ENCODE data around the gene SLC16A11.

The SLC16A11 gene

GRCh38 chr17:7001318-7001961 lies 42.5 kb downstream of the SLC16A11 start:
- TF ChIP-seq ZFX (IDR thresholded peaks at IDR 0.05; ENCODE audit: borderline replicate concordance) (no peak), CTCF (IDR thresholded peaks at IDR 0.05) (peak; percentile 83)
- H3K27ac ChIP-seq = no peak overlapping the region

GRCh38 chr17:6998855-6999508 lies 44.9 kb downstream of the SLC16A11 start:
- TF ChIP-seq ZFX (IDR thresholded peaks at IDR 0.05; ENCODE audit: borderline replicate concordance) = no peak
- TF ChIP-seq CTCF (IDR thresholded peaks at IDR 0.05) = no peak
- no peak overlapping the region for H3K27ac ChIP-seq

DNA sequence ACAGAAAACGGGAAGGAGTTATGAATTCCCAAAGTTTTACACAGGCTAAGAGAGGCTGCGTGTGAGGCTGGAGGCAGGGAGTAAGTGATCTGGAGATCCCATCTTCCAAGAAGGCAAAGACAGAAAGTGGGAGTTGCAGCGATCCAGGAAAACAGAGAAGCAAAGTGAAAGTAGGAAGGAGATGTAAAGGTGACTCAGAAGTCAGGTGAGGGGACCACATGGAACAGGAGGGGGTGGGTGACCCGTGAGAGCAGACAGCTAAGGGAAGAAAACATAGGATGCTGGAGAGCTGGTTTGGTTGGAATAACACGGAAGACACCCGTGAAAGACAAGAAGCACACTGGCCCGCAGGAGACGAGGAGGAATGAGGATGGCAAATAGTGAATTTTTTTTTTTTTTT lies 46.7 kb downstream of the SLC16A11 start:
- TF ChIP-seq CTCF (IDR thresholded peaks at IDR 0.05) (no peak), ZFX (IDR thresholded peaks at IDR 0.05; ENCODE audit: borderline replicate concordance) (no peak)
- no peak overlapping the region for H3K27ac ChIP-seq

DNA sequence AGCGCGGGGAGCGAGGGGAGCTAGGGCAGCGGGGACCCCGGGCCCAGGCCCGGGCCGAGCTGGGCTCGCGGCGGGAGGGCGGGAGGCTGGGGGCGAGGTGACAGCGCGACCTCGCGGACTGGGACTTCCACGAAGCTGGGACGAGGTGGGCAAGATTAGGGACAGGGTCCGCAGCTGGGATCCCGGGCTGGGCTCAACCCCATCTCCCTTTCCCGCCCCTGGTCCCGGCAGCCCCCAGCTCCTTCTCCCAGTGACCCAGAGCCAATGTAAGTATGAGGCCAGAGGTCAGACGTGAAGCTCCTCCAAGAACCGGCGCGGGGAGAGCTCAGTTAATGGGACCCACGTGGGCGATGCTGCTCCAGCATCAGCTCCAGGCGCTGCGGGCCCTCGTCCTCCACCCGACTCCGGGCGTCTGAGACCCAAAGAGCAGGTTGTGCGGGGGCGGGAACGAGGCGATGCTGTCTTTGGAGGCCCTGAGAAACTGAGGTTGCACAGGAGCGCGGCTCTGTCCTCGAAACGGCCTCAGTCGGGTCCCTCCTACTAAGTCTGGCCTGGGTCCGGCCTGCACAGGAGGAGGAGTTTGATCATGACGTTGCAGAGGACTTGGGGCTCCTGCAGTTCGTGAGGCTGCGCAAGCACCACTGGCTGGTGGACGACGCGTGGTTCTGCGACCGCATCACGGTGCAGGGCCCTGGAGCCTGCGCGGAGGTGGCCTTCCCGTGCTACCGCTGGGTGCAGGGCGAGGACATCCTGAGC lies 47.5 kb downstream of the SLC16A11 start:
- TF ChIP-seq CTCF (IDR thresholded peaks at IDR 0.05) (no peak), ZFX (IDR thresholded peaks at IDR 0.05; ENCODE audit: borderline replicate concordance) (no peak)
- no peak overlapping the region for H3K27ac ChIP-seq

DNA sequence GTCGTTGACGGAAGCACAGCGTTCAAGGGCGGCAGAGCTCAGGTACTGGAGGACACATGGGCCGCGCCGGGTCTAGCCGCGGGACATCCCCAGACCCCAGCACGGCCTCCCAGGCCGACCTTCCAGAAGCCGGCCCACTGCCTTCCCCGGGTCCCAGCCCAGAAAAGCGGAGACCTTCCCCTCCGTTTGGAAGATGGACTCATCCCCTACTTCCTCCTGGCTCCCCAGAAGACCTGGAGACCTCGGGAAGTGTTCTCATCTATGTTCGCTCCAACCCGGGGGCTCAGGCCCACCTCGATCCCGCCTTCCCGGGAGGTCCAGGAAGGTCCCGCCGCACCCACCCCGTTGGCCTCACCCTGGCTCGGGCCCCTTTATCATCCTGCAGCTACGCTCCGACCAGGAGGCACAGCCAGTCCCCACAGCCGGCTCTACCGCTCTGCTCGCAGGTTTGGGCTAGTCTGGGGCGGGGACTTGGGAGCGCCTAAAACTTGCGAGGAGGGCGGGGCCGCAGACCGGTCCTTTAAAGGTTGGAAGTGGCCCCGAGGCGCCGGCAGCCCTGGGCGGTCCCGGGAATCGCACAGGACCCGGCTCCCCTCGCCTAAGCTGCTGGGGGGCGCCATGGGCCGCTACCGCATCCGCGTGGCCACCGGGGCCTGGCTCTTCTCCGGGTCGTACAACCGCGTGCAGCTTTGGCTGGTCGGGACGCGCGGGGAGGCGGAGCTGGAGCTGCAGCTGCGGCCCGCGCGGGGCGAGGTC lies 48.2 kb downstream of the SLC16A11 start, which contains the start of gene ALOX12:
ALOX12 (plus strand) TSS at position 550 of the 756 bp plus-strand sequence; CDS start at position 619, 69 bp downstream.
- H3K27ac ChIP-seq = no peak within 1 kb of the TSS
- TF ChIP-seq ZFX (IDR thresholded peaks at IDR 0.05; ENCODE audit: borderline replicate concordance) = no peak
- no peak for TF ChIP-seq CTCF (IDR thresholded peaks at IDR 0.05)

DNA sequence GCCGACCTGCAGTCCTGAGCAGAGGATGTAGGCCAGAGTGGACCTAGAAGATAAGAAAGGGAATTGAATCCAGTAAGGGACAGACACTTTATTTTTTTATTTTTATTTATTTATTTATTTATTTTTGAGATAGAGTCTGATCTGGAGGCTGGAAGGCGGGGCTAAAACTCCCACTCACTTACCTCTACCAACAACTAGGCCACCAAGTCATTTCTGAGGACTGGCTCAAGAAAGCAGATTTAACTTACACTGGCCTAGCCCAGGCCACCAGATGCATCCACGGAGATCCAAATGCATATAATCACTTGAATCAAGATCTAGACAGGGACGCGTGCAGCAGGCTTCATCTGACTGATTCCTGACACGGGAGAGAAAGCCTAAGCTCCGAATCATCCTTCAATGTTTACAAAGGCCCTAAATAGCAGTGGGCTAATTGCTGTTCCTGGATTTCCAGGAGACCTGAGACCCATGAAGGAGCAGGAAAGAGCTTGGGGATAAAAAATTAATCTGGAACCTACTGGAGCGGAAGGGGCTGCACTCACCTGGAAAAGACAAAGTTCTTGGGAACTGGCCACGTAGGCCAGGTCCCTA lies 49.1 kb downstream of the SLC16A11 start:
- TF ChIP-seq ZFX (IDR thresholded peaks at IDR 0.05; ENCODE audit: borderline replicate concordance) (no peak), CTCF (IDR thresholded peaks at IDR 0.05) (no peak)
- H3K27ac ChIP-seq = no peak overlapping the region

Measured in 22Rv1 (cell line).